ENCODE data around the gene DENND5B. TPM values are rescaled to one million over a fixed set of nuclear protein-coding genes. Genes with fewer than 3 reads are reported as not detected.

DENND5B gene
- total RNA-seq, 1 donor from 2014 or later, result 17.5 TPM

- peaks cover 7% of the 10 kb centered on the region for H3K36me3 Mint-ChIP-seq
- H3K27ac Mint-ChIP-seq, result no peak overlapping the region
- H3K9me3 Mint-ChIP-seq, result no peaks in the 10 kb centered on the region
- no peaks in the 10 kb centered on the region for H3K27me3 Mint-ChIP-seq
- DNase-seq (ENCODE audit: extremely low spot score, unreplicated experiment), result no peak
- no peak for TF ChIP-seq CTCF (conservative IDR thresholded peaks at IDR 0.05)
- H3K4me1 Mint-ChIP-seq (ENCODE audit: unreplicated experiment), result peaks cover 25% of the 10 kb centered on the region
- H3K4me3 Mint-ChIP-seq, result no peak overlapping the region
These were observed 74.2 kb downstream of the DENND5B start for GRCh38 chr12:31516702-31517101.

GRCh38 chr12:31514912-31515311, 76.0 kb downstream of the DENND5B start:
- Mint-ChIP-seq H3K36me3 (peaks cover 7% of the 10 kb centered on the region), H3K9me3 (no peaks in the 10 kb centered on the region)
- no peak for DNase-seq (ENCODE audit: extremely low spot score, unreplicated experiment)

GRCh38 chr12:31510034-31510433, 80.9 kb downstream of the DENND5B start:
- peak overlapping the region; percentile 11 for H3K27ac Mint-ChIP-seq
- no peak overlapping the region for H3K4me3 Mint-ChIP-seq
- no peak for DNase-seq (ENCODE audit: extremely low spot score, unreplicated experiment)
- H3K9me3 Mint-ChIP-seq, result no peaks in the 10 kb centered on the region
- H3K4me1 Mint-ChIP-seq (ENCODE audit: unreplicated experiment), result no peaks in the 10 kb centered on the region
- peaks cover 4% of the 10 kb centered on the region for H3K36me3 Mint-ChIP-seq
- H3K27me3 Mint-ChIP-seq, result no peaks in the 10 kb centered on the region
- no peak for TF ChIP-seq CTCF (conservative IDR thresholded peaks at IDR 0.05)

More at GRCh38 chr12:31514912-31515311, 76.0 kb downstream of the DENND5B start:
- no peak for TF ChIP-seq CTCF (conservative IDR thresholded peaks at IDR 0.05)
- H3K27me3 Mint-ChIP-seq, result no peaks in the 10 kb centered on the region
- H3K4me1 Mint-ChIP-seq (ENCODE audit: unreplicated experiment), result peaks cover 22% of the 10 kb centered on the region
- H3K4me3 Mint-ChIP-seq, result no peak overlapping the region
- no peak overlapping the region for H3K27ac Mint-ChIP-seq

DNA sequence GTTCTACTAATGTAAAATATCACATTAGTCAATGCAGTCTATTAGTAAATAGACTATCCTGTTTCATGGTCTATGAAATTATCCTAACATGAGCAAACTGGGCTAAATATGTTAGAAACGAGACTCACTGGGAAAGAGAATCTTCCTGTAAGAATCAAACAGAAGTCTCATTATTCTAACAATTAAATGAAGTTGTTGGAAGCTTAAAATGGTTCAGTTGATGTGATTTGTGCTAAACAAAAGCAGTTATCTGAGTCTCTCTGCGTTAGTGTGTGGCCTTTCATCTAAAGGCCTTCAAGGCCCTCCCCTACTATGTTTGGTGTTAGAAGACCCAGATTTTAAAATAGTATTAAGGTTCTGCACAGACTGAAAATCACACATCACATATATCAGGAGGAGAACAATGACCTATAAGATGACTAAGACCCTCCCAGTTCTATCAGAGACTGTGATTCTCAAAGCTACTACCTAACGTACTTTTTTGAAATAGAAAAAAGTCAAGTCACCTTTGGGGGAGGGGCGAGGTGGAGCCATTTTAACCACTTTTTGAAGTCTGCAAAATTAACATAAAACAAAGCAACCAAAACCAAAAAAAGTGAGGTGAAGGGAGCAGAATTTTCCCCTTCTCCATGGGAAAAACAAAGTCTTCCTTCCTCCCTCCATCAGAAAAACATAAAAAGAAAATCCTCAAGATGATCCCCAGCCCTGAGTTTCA, 82.3 kb downstream of the DENND5B start:
- no peak for DNase-seq (ENCODE audit: extremely low spot score, unreplicated experiment)
- Mint-ChIP-seq H3K27ac (no peak overlapping the region), H3K36me3 (peaks cover 3% of the 10 kb centered on the region), H3K9me3 (no peaks in the 10 kb centered on the region), H3K4me3 (no peak overlapping the region), H3K27me3 (no peaks in the 10 kb centered on the region), H3K4me1 (ENCODE audit: unreplicated experiment) (no peaks in the 10 kb centered on the region)
- no peak for TF ChIP-seq CTCF (conservative IDR thresholded peaks at IDR 0.05)

- Mint-ChIP-seq H3K9me3 (no peaks in the 10 kb centered on the region), H3K4me3 (no peak overlapping the region), H3K27me3 (peaks cover 1% of the 10 kb centered on the region), H3K36me3 (peaks cover under 1% of the 10 kb centered on the region), H3K27ac (no peak overlapping the region), H3K4me1 (ENCODE audit: unreplicated experiment) (no peaks in the 10 kb centered on the region)
- no peak for DNase-seq (ENCODE audit: extremely low spot score, unreplicated experiment)
- no peak for TF ChIP-seq CTCF (conservative IDR thresholded peaks at IDR 0.05)
These were observed 83.0 kb downstream of the DENND5B start for GRCh38 chr12:31507966-31508365.
